Ovary (tissue), 3 donors: ENCODE results near the gene RXFP4.

Source experiments
- EP300 ChIP-seq: sonication (generic); formaldehyde crosslinking; IDR thresholded peaks from one replicate; pipeline ENCODE4 v1.6.1; 2017; ENCODE audit warnings: antibody characterized with exemption
- TF ChIP-seq, protein P1 (sequence below), 3 donors: fragments of 450-650 bp in 2 of 3; fragments of 200-600 bp in 1 of 3; IDR thresholded peaks; one replicate each; pipeline versions ENCODE4 v1.5.1 to v1.8.0; 2016 to 2022; ENCODE audit warnings: antibody characterized with exemption in 3 of 3, mild to moderate bottlenecking in 1 of 3
- donor health status: DM: no; HTN: no; CAD: no.

- TF ChIP-seq, protein P1, sequence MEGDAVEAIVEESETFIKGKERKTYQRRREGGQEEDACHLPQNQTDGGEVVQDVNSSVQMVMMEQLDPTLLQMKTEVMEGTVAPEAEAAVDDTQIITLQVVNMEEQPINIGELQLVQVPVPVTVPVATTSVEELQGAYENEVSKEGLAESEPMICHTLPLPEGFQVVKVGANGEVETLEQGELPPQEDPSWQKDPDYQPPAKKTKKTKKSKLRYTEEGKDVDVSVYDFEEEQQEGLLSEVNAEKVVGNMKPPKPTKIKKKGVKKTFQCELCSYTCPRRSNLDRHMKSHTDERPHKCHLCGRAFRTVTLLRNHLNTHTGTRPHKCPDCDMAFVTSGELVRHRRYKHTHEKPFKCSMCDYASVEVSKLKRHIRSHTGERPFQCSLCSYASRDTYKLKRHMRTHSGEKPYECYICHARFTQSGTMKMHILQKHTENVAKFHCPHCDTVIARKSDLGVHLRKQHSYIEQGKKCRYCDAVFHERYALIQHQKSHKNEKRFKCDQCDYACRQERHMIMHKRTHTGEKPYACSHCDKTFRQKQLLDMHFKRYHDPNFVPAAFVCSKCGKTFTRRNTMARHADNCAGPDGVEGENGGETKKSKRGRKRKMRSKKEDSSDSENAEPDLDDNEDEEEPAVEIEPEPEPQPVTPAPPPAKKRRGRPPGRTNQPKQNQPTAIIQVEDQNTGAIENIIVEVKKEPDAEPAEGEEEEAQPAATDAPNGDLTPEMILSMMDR (IDR thresholded peaks at IDR 0.05) = no peak
- TF ChIP-seq EP300 = no peak
Measured at GRCh38 chr1:155932487-155932886, 9.0 kb upstream of the RXFP4 start.
